HepG2 (cell line): Measurements from ENCODE around the gene AHCTF1. TPM values are rescaled to one million over a fixed set of nuclear protein-coding genes. Genes with fewer than 3 reads are reported as not detected.

Experiments used
- ARNTL ChIP-seq: sonication (generic); formaldehyde crosslinking; IDR thresholded peaks from 2 replicates; pipeline ENCODE4 v1.4.0; 2020; ENCODE audit warnings: mild to moderate bottlenecking, missing genetic modification reagents
- CC2D1A ChIP-seq: sonication (generic); formaldehyde crosslinking; IDR thresholded peaks from 2 replicates; pipeline ENCODE4 v1.8.1; 2023; ENCODE audit warnings: mild to moderate bottlenecking, missing genetic modification reagents
- FOXA1 ChIP-seq, 2 experiments: fragments of 450-650 bp in 1 of 2; sonication (generic) in 1 of 2; formaldehyde crosslinking in 1 of 2; IDR thresholded peaks; 2 replicates each; pipeline versions ENCODE4 v1.4.0 to v1.6.1; 2016 to 2020; ENCODE audit warnings: missing genetic modification reagents in 1 of 2
- HNRNPH1 ChIP-seq: fragments of 200-400 bp; formaldehyde crosslinking; optimal IDR thresholded peaks from 2 replicates; pipeline ENCODE3; 2017; ENCODE audit warnings: mild to moderate bottlenecking, low read depth, low read length
- HNRNPK ChIP-seq: fragments of 200-400 bp; formaldehyde crosslinking; IDR thresholded peaks from 2 replicates; pipeline ENCODE4 v1.6.1; 2018; ENCODE audit warnings: low read length, low read depth, moderate library complexity, mild to moderate bottlenecking; ENCODE audit not compliant: poor library complexity, severe bottlenecking
- KAT7 ChIP-seq: IDR thresholded peaks from 2 replicates; pipeline ENCODE4 v1.6.1; 2018; ENCODE audit warnings: borderline replicate concordance, missing compliant biosample characterization
- MZF1 ChIP-seq: sonication (generic); formaldehyde crosslinking; IDR thresholded peaks from 2 replicates; pipeline ENCODE4 v1.8.1; 2023; ENCODE audit warnings: mild to moderate bottlenecking, missing genetic modification reagents, borderline replicate concordance
- NFATC3 ChIP-seq: sonication (generic); formaldehyde crosslinking; IDR thresholded peaks from 2 replicates; pipeline ENCODE4 v1.5.1; 2020; ENCODE audit warnings: mild to moderate bottlenecking, missing genetic modification reagents
- NR2F6 ChIP-seq, 2 experiments: IDR thresholded peaks; 2 replicates each; pipeline ENCODE4 v1.6.1; 2016; ENCODE audit warnings: antibody characterized with exemption in 1 of 2, mild to moderate bottlenecking in 1 of 2
- RFX3 ChIP-seq: IDR thresholded peaks from 2 replicates; pipeline ENCODE4 v1.6.1; 2016; ENCODE audit warnings: missing biosample characterization, missing genetic modification reagents
- SMC3 ChIP-seq: IDR thresholded peaks from 2 replicates; pipeline ENCODE4 v1.6.1; 2011; ENCODE audit warnings: low read length, improper control_type of control experiment
- SRSF9 ChIP-seq: fragments of 200-400 bp; formaldehyde crosslinking; IDR thresholded peaks from 2 replicates; pipeline ENCODE4 v1.6.1; 2018; ENCODE audit warnings: borderline replicate concordance, mild to moderate bottlenecking, low read depth, low read length; ENCODE audit not compliant: insufficient read depth, poor library complexity, severe bottlenecking
- THAP9 ChIP-seq: sonication (generic); formaldehyde crosslinking; IDR thresholded peaks from 2 replicates; pipeline ENCODE4; 2020; ENCODE audit warnings: missing genetic modification reagents, mild to moderate bottlenecking, borderline replicate concordance
- USF2 ChIP-seq, 2 experiments: sonication (generic) in 1 of 2; formaldehyde crosslinking in 1 of 2; IDR thresholded peaks; 2 replicates each; pipeline versions ENCODE4 v1.5.1 to v1.6.1; 2011 to 2020; ENCODE audit warnings: borderline replicate concordance in 1 of 2, low read depth in 1 of 2, low read length in 1 of 2, mild to moderate bottlenecking in 1 of 2, missing genetic modification reagents in 1 of 2, moderate library complexity in 1 of 2
- ZFP1 ChIP-seq: IDR thresholded peaks from 2 replicates; pipeline ENCODE4 v1.6.1; 2016
- ZNF275 ChIP-seq: sonication (generic); formaldehyde crosslinking; IDR thresholded peaks from 2 replicates; pipeline ENCODE4 v1.8.0; 2022; ENCODE audit warnings: missing genetic modification reagents, mild to moderate bottlenecking, inconsistent platforms, borderline replicate concordance
- ZNF691 ChIP-seq: sonication (generic); formaldehyde crosslinking; IDR thresholded peaks from 2 replicates; pipeline ENCODE4 v1.4.0; 2020; ENCODE audit warnings: missing genetic modification reagents, low read depth, mild to moderate bottlenecking, borderline replicate concordance
- ZNF878 ChIP-seq: sonication (generic); formaldehyde crosslinking; IDR thresholded peaks from 2 replicates; pipeline ENCODE4 v1.8.1; 2023; ENCODE audit warnings: mild to moderate bottlenecking, missing genetic modification reagents, moderate library complexity
- polyA plus RNA-seq, 8 experiments: library from polyadenylated mRNA; depleted of rRNA in 3 of 8; stranded (reverse) in 7 of 8; unstranded in 1 of 8; fragments of >200 nt; fragmentation: Illumina TruSeq in 4 of 8; extraction: Trizol in 4 of 8; gene quantifications; 2 replicates each; pipeline versions ENCODE4 v1.2.1 to v1.2.3, GENCODE V29; 2011 to 2016; ENCODE audit warnings: low read depth in 4 of 8, missing spikeins in 1 of 8, mixed read lengths in 1 of 8; ENCODE audit not compliant: insufficient read depth in 1 of 8
- total RNA-seq, 5 experiments: library from RNA; depleted of rRNA; stranded (reverse); fragments of >200 nt; fragmentation: Illumina TruSeq; extraction: Trizol; gene quantifications; 2 replicates each; pipeline ENCODE4 v1.2.3, GENCODE V29; 2016; ENCODE audit warnings: low read depth in 1 of 5
- TF ChIP-seq, protein P1 (sequence below): sonication (generic); formaldehyde crosslinking; IDR thresholded peaks from 2 replicates; pipeline ENCODE4 v1.5.1; 2020; ENCODE audit warnings: missing genetic modification reagents, mild to moderate bottlenecking, borderline replicate concordance

Gene AHCTF1
- total and polyA plus RNA-seq, 2 of the 13 experiments (the other 11 are each of a cell fraction or from before 2014, with no cell fraction given) = 16.6 to 45.9 TPM

DNA sequence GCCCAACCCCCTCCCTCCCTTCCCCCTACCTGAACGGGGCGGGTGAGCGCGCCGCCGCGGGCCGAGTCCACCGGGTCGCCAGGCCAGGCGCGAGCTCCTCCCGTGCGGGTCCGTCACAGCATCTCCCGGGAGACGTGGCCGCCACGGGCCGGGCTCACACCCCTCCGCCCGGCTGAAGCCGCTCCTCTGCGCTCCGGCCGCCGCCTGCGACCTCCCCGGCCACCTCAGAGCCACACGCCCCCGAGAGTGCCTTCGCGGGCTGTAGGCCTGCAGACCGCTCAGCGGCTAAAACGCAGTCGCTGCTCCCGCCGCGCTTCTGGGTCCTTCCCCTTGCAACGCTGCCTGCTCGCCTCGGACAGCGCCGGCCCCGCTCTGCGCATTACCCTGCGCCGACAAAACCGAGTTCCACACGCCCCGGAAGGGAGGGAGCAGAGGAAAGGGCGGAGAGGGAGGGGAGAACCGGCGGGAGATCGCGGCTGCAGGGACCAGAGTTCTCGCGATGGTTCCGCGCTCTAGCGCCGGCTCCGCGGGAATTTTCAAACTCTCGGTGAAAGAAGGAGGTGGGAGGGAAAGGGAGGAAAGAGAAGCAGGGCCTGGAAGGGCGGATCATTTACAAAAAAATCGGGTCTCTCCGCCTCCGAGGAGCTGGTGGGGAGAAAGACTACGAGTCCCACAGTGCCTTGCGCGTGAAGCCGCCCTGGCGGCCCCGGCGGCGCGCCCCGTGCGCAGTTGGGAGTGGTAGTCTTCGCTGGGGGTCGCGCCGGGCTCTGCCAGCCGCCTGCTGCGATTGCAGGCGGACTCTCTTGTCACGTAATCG is at the start of gene AHCTF1 (continued):
- peak; percentile 80; the same call in 1 of the 2 replicates for TF ChIP-seq ZNF691 (CRISPR knock-in tag)
- TF ChIP-seq FOXA1 (IDR thresholded peaks at IDR 0.05) = no peak
- TF ChIP-seq FOXA1 (CRISPR knock-in tag; IDR thresholded peaks at IDR 0.05) = 0 out of 2 replicates have a peak, but pooled peaks have one; percentile 6
- TF ChIP-seq HNRNPH1 = no peak
- peak; percentile 81 for TF ChIP-seq HNRNPK
- no peak for TF ChIP-seq MZF1
- no peak for TF ChIP-seq SMC3
- TF ChIP-seq USF2 (IDR thresholded peaks at IDR 0.05; ENCODE audit: low read depth, low read length) = no peak
- no peak for TF ChIP-seq USF2 (CRISPR knock-in tag; IDR thresholded peaks at IDR 0.05; ENCODE audit: borderline replicate concordance)
- TF ChIP-seq ZFP1 = no peak
- TF ChIP-seq ZNF878 (CRISPR knock-in tag) = no peak
- peak; percentile 65 for TF ChIP-seq ARNTL (CRISPR knock-in tag)
- no peak for TF ChIP-seq ZNF275
- no peak for TF ChIP-seq CC2D1A (CRISPR knock-in tag)
- no peak for TF ChIP-seq SRSF9
- TF ChIP-seq RFX3 (CRISPR knock-in tag) = no peak
- TF ChIP-seq NFATC3 = no peak; the same call in 1 of the 2 replicates
- no peak for TF ChIP-seq NR2F6 (IDR thresholded peaks at IDR 0.05)
- no peak for TF ChIP-seq NR2F6 (CRISPR knock-in tag; IDR thresholded peaks at IDR 0.05)
- peak; percentile 47; the same call in 1 of the 2 replicates for TF ChIP-seq THAP9 (CRISPR knock-in tag)
- peak; percentile 77; the same call in 1 of the 2 replicates for TF ChIP-seq KAT7 (CRISPR knock-in tag)
- TF ChIP-seq, protein P1, sequence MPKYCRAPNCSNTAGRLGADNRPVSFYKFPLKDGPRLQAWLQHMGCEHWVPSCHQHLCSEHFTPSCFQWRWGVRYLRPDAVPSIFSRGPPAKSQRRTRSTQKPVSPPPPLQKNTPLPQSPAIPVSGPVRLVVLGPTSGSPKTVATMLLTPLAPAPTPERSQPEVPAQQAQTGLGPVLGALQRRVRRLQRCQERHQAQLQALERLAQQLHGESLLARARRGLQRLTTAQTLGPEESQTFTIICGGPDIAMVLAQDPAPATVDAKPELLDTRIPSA (CRISPR knock-in tag) = no peak; the same call in 1 of the 2 replicates
